ENCODE measurements around the gene USP47.

DNA sequence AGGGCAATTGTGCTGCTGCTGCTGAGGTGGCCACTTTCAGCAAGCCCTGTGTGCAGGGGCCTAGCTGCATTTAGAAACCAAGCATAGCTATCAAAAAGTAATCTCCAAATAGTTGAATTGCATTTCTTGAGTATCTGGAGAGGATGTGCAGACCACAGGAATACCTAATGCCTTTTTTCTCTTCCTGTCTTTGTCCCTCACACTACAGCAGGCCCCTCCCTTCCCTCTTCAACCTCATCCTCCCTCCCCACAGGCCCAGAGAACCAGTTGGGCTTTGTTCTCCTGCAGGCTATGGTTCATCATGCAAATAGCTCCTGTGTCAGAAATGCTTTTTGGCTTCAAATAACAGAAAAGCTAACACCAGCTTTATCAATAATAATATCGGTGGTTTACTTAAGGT lies 118.9 kb downstream of the USP47 start:
- TF ChIP-seq POLR2A (IDR thresholded peaks at IDR 0.05) (no peak), CTCF (IDR thresholded peaks at IDR 0.05) (no peak)

Measured in lower leg skin (tissue), 3 donors.